Activated CD8-positive, alpha-beta T cell treated with anti-CD3 and anti-CD28 coated beads for 36 hours (primary cell): ENCODE measurements around the gene PRDM8. TPM values are rescaled to one million over a fixed set of nuclear protein-coding genes. Genes with fewer than 3 reads are reported as not detected.

Experiments
- ATAC-seq: fragments of 200-7000 bp; cut with Tn5 transposase; one replicate; pipeline ENCODE4 v1.10.0; 2021; ENCODE audit warnings: mild to moderate bottlenecking, moderate library complexity
- CTCF ChIA-PET: fragments of 350-600 bp; sonication (Branson Sonifier 250); formaldehyde crosslinking; loops from one replicate; lab custom pipeline; 2021; ENCODE audit warnings: antibody characterized with exemption; lab: Charles Lee
- POLR2A ChIA-PET: fragments of 350-600 bp; sonication (Branson Sonifier 250); formaldehyde crosslinking; loops from one replicate; lab custom pipeline; 2021; ENCODE audit warnings: antibody characterized with exemption; lab: Charles Lee
- DNase-seq: peaks from one replicate; pipeline ENCODE4 v3.0.0-alpha.2; 2020
- H3K27ac Mint-ChIP-seq: one replicate; pipeline ENCODE4 v1.8.0; 2021; ENCODE audit warnings: mild to moderate bottlenecking, mixed read lengths
- H3K27me3 Mint-ChIP-seq: one replicate; pipeline ENCODE4 v1.8.0; 2021; ENCODE audit warnings: mixed read lengths
- H3K36me3 Mint-ChIP-seq: one replicate; pipeline ENCODE4 v1.8.0; 2021; ENCODE audit warnings: low read depth, mixed read lengths
- H3K4me1 Mint-ChIP-seq: one replicate; pipeline ENCODE4 v1.8.0; 2021; ENCODE audit warnings: low read depth, mixed read lengths
- H3K4me3 Mint-ChIP-seq: one replicate; pipeline ENCODE4 v1.8.0; 2021; ENCODE audit warnings: mild to moderate bottlenecking, moderate library complexity, mixed read lengths
- H3K9me3 Mint-ChIP-seq: one replicate; pipeline ENCODE4 v1.8.0; 2021; ENCODE audit warnings: mixed read lengths
- CTCF ChIP-seq: fragments of 200-600 bp; IDR thresholded peaks from one replicate; pipeline ENCODE4 v1.8.0; 2022; ENCODE audit warnings: antibody characterized with exemption, mild to moderate bottlenecking
- intact Hi-C: fragments of 100-400 bp; cut with micrococcal nuclease; formaldehyde crosslinking; loops from one replicate; pipeline ENCODE4 v1.10.0; 2022
- total RNA-seq, 2 experiments: library from RNA; stranded (reverse); gene quantifications; one replicate each; pipeline ENCODE4 v1.2.3, GENCODE V29; 2021

PRDM8 gene
- total RNA-seq, 2 experiments from 2014 or later = 2.8 to 3.2 TPM

GRCh38 chr4:80197601-80198440, 518 bp downstream of the PRDM8 start:
- no peak for TF ChIP-seq CTCF
- Mint-ChIP-seq H3K4me3 (peak overlapping the region; percentile 71), H3K9me3 (no peaks in the 10 kb centered on the region), H3K27me3 (peaks cover 30% of the 10 kb centered on the region), H3K27ac (no peak overlapping the region), H3K36me3 (peaks cover 5% of the 10 kb centered on the region), H3K4me1 (peaks cover 40% of the 10 kb centered on the region)
- ATAC-seq (no peak), DNase-seq (peak; percentile 37)
- ChIA-PET POLR2A (interaction anchor here (5.7 kb wide), 1 partner anchor 13 kb away, joined by 40 read pairs; no protein-coding TSS in a partner anchor), CTCF (interaction anchor here (2.9 to 3.0 kb wide), 2 partner anchors 11 to 14 kb away, joined by 16 to 22 read pairs; no protein-coding TSS in a partner anchor)
- intact Hi-C loops = no loop called here

GRCh38 chr4:80198441-80198837, 1.1 kb downstream of the PRDM8 start:
- no peak for TF ChIP-seq CTCF
- H3K27me3 Mint-ChIP-seq = peaks cover 32% of the 10 kb centered on the region
- ChIA-PET CTCF (interaction anchor here (0.7 to 3.0 kb wide), 2 partner anchors 8 to 15 kb away, joined by 3 to 16 read pairs; no protein-coding TSS in a partner anchor), POLR2A (interaction anchor here (5.7 kb wide), 1 partner anchor 14 kb away, joined by 40 read pairs; no protein-coding TSS in a partner anchor)
- no peak for DNase-seq
- no peak overlapping the region for H3K27ac Mint-ChIP-seq
- no peak for ATAC-seq
- H3K36me3 Mint-ChIP-seq = peaks cover 5% of the 10 kb centered on the region
- peaks cover 42% of the 10 kb centered on the region for H3K4me1 Mint-ChIP-seq
- intact Hi-C loops = no loop called here
- H3K4me3 Mint-ChIP-seq = peak overlapping the region; percentile 71
- no peaks in the 10 kb centered on the region for H3K9me3 Mint-ChIP-seq

- Mint-ChIP-seq H3K9me3 (no peaks in the 10 kb centered on the region), H3K27me3 (peaks cover 29% of the 10 kb centered on the region), H3K36me3 (peaks cover 5% of the 10 kb centered on the region), H3K4me1 (peaks cover 44% of the 10 kb centered on the region), H3K27ac (no peak overlapping the region), H3K4me3 (no peak overlapping the region)
- intact Hi-C loops = no loop called here
- ATAC-seq (no peak), DNase-seq (no peak)
- no peak for TF ChIP-seq CTCF
- ChIA-PET CTCF (interaction anchor here (0.7 to 3.0 kb wide), 5 partner anchors 8 to 74 kb away, joined by 3 to 16 read pairs (median 4); no protein-coding TSS in a partner anchor), POLR2A (interaction anchor here (0.8 to 5.7 kb wide), 3 partner anchors 10 to 58 kb away, joined by 3 to 40 read pairs (median 8); no protein-coding TSS in a partner anchor)
Observed at GRCh38 chr4:80199004-80199560, 1.8 kb downstream of the PRDM8 start.

GRCh38 chr4:80199947-80200346, 2.6 kb downstream of the PRDM8 start:
- no peak for TF ChIP-seq CTCF
- no peak for DNase-seq
- POLR2A ChIA-PET = interaction anchor here (0.8 to 5.7 kb wide), 3 partner anchors 11 to 59 kb away, joined by 3 to 40 read pairs (median 8); no protein-coding TSS in a partner anchor
- Mint-ChIP-seq H3K4me3 (no peak overlapping the region), H3K4me1 (peaks cover 44% of the 10 kb centered on the region), H3K27ac (no peak overlapping the region), H3K9me3 (no peaks in the 10 kb centered on the region), H3K27me3 (peaks cover 29% of the 10 kb centered on the region), H3K36me3 (peaks cover 5% of the 10 kb centered on the region)
- ATAC-seq = no peak
- intact Hi-C loops = loop anchor here (2.0 kb wide), 1 partner anchor 15 kb away; no protein-coding TSS in a partner anchor
- CTCF ChIA-PET = interaction anchor here (0.9 to 3.0 kb wide), 9 partner anchors 10 to 239 kb away, joined by 3 to 16 read pairs (median 3); no protein-coding TSS in a partner anchor
